Measurements from ENCODE around the gene CAMK1G.

GRCh38 chr1:209545423-209545822 lies 38.1 kb upstream of the CAMK1G start:
- TF ChIP-seq CTCF (IDR thresholded peaks at IDR 0.05) = no peak
- no peak for TF ChIP-seq EP300 (IDR thresholded peaks at IDR 0.05)

Data from ovary (tissue), 3 donors.